ENCODE data around the gene CCDC87.

DNA sequence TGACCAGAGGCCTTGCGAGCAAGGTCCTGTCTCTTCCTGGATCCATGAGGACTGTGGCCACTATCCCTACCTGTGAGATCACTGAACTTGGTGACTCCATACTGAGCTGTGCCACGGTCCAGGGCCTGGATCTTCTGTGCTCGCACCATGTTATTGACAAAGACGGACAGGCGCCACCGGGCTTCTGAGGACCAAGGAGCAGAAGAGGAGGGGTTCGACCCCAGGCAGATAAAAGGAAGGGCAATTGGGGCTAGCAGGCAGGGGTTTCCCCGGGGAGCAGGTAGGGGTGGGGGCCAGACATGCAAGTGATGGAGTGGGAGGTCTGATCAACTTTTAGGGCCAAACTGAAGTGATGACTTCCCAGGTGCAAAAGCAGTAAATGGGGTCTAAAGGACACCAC, 26.6 kb downstream of the CCDC87 start:
- TF ChIP-seq, protein P1, sequence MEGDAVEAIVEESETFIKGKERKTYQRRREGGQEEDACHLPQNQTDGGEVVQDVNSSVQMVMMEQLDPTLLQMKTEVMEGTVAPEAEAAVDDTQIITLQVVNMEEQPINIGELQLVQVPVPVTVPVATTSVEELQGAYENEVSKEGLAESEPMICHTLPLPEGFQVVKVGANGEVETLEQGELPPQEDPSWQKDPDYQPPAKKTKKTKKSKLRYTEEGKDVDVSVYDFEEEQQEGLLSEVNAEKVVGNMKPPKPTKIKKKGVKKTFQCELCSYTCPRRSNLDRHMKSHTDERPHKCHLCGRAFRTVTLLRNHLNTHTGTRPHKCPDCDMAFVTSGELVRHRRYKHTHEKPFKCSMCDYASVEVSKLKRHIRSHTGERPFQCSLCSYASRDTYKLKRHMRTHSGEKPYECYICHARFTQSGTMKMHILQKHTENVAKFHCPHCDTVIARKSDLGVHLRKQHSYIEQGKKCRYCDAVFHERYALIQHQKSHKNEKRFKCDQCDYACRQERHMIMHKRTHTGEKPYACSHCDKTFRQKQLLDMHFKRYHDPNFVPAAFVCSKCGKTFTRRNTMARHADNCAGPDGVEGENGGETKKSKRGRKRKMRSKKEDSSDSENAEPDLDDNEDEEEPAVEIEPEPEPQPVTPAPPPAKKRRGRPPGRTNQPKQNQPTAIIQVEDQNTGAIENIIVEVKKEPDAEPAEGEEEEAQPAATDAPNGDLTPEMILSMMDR (IDR thresholded peaks at IDR 0.05), result no peak
- TF ChIP-seq POLR2A (IDR thresholded peaks at IDR 0.05), result no peak

Measured in testis (tissue), 2 donors.